HL-60 (cell line): ENCODE data around the gene GPC1.

Source experiments
- DNase-seq, 2 experiments: peaks; one replicate each; pipeline ENCODE4 v3.0.0-alpha.2; 2010 to 2020; ENCODE audit warnings: low read depth in 1 of 2, low spot score in 1 of 2
- H3K27ac ChIP-seq: fragments of 250-450 bp; sonication (Bioruptor Pico); replicated peaks from 2 replicates; pipeline ENCODE4 v1.5.1; 2020; ENCODE audit warnings: mild to moderate bottlenecking, moderate library complexity
- H3K27me3 ChIP-seq: fragments of 250-450 bp; sonication (Bioruptor Pico); 2 replicates; pipeline ENCODE4 v1.5.1; 2021; ENCODE audit warnings: mild to moderate bottlenecking, moderate library complexity; ENCODE audit not compliant: insufficient read depth, poor library complexity, severe bottlenecking
- H3K4me3 ChIP-seq: replicated peaks from 2 replicates; pipeline ENCODE4 v1.5.1; 2011; ENCODE audit warnings: mild to moderate bottlenecking, control low read depth, low read length; ENCODE audit not compliant: insufficient read depth
- GABPA ChIP-seq: IDR thresholded peaks from 2 replicates; pipeline ENCODE4 v1.6.1; 2012; ENCODE audit warnings: low read depth
- POLR2AphosphoS5 ChIP-seq: IDR thresholded peaks from 2 replicates; pipeline ENCODE4 v1.6.1; 2012; ENCODE audit warnings: low read depth
- SPI1 ChIP-seq: IDR thresholded peaks from 2 replicates; pipeline ENCODE4 v1.6.1; 2012; ENCODE audit warnings: low read depth, mild to moderate bottlenecking, borderline replicate concordance
- TF ChIP-seq, protein P1 (sequence below): IDR thresholded peaks from 2 replicates; pipeline ENCODE4 v1.6.1; 2012; ENCODE audit warnings: low read depth; ENCODE audit not compliant: insufficient replicate concordance
- TF ChIP-seq, protein P2 (sequence below): IDR thresholded peaks from one replicate; pipeline ENCODE4 v1.5.1; 2011; ENCODE audit warnings: low read length, control low read depth, inconsistent platforms; ENCODE audit not compliant: insufficient read depth

GPC1 gene

DNA sequence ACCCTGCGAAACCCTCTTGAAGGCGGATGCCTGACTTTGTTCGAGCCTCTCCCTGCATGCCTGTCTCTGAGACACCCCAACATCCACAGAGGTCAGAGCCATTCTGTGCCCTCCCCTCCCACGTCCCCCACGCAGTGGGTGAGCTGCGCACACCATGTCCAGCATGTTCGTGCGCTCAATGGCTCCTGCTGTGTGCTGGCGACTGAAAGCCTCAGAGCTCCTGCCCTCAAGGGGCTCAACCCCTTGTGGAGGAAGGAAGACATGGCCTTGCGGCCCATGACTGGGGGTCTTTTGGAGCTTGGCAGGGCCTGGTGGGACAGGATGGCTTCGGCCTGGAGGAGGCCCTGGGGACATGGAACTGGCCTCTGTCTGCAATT lies 76.6 kb downstream of the GPC1 start:
- DNase-seq, result no peak
- Histone ChIP-seq H3K27ac (no peak overlapping the region), H3K4me3 (no peak overlapping the region), H3K27me3 (no peaks in the 10 kb centered on the region)
- TF ChIP-seq, protein P1, sequence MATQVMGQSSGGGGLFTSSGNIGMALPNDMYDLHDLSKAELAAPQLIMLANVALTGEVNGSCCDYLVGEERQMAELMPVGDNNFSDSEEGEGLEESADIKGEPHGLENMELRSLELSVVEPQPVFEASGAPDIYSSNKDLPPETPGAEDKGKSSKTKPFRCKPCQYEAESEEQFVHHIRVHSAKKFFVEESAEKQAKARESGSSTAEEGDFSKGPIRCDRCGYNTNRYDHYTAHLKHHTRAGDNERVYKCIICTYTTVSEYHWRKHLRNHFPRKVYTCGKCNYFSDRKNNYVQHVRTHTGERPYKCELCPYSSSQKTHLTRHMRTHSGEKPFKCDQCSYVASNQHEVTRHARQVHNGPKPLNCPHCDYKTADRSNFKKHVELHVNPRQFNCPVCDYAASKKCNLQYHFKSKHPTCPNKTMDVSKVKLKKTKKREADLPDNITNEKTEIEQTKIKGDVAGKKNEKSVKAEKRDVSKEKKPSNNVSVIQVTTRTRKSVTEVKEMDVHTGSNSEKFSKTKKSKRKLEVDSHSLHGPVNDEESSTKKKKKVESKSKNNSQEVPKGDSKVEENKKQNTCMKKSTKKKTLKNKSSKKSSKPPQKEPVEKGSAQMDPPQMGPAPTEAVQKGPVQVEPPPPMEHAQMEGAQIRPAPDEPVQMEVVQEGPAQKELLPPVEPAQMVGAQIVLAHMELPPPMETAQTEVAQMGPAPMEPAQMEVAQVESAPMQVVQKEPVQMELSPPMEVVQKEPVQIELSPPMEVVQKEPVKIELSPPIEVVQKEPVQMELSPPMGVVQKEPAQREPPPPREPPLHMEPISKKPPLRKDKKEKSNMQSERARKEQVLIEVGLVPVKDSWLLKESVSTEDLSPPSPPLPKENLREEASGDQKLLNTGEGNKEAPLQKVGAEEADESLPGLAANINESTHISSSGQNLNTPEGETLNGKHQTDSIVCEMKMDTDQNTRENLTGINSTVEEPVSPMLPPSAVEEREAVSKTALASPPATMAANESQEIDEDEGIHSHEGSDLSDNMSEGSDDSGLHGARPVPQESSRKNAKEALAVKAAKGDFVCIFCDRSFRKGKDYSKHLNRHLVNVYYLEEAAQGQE, result no peak
- TF ChIP-seq, protein P2, sequence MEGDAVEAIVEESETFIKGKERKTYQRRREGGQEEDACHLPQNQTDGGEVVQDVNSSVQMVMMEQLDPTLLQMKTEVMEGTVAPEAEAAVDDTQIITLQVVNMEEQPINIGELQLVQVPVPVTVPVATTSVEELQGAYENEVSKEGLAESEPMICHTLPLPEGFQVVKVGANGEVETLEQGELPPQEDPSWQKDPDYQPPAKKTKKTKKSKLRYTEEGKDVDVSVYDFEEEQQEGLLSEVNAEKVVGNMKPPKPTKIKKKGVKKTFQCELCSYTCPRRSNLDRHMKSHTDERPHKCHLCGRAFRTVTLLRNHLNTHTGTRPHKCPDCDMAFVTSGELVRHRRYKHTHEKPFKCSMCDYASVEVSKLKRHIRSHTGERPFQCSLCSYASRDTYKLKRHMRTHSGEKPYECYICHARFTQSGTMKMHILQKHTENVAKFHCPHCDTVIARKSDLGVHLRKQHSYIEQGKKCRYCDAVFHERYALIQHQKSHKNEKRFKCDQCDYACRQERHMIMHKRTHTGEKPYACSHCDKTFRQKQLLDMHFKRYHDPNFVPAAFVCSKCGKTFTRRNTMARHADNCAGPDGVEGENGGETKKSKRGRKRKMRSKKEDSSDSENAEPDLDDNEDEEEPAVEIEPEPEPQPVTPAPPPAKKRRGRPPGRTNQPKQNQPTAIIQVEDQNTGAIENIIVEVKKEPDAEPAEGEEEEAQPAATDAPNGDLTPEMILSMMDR, result no peak
- TF ChIP-seq GABPA, result no peak
- TF ChIP-seq POLR2AphosphoS5, result no peak
- no peak for TF ChIP-seq SPI1

- no peak overlapping the region for H3K27ac ChIP-seq
- H3K27me3 ChIP-seq, result no peaks in the 10 kb centered on the region
- H3K4me3 ChIP-seq, result no peak overlapping the region
- no peak for DNase-seq
- TF ChIP-seq SPI1, result no peak
- no peak for TF ChIP-seq GABPA
- no peak for TF ChIP-seq POLR2AphosphoS5
- TF ChIP-seq, protein P1, result no peak
- TF ChIP-seq, protein P2, result no peak
Observed at GRCh38 chr2:240512666-240513535, 77.4 kb downstream of the GPC1 start.

DNA sequence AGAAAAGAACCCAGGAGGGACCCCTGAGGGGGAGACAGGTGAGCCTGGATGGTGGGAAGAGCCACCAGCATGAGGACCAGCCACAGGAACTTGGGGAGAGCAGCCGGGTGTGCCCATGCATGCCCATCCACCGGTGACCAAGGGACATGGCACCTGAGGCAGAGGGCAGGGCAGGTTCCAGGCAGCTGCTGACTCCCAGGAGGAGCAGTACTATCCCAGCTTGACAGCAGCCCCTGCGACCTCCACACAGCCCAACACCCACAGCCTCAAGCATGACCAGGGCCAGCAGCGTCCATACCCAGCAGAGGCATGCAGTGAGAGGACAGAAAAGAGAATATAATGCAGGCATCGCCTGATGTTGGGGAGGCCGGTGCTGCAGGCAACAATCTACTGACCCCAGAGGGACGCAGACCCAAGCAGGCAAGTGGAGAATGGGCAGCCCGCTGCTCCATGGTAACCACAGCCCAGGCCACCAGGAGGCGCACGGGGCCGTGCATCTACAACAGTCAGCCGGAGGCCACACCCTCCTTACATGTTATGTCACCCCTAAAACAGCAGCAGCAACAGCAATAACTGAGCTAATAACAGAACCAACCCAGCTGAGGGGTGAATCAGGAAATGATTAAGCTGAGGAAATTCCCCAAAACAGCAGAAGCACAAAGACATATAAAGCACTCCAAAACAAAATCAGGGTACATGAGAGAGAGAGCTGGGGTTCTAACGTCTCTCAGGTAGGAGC lies 78.3 kb downstream of the GPC1 start:
- TF ChIP-seq, protein P2, result peak; percentile 97
- TF ChIP-seq SPI1, result no peak
- H3K4me3 ChIP-seq, result no peak overlapping the region
- no peak overlapping the region for H3K27ac ChIP-seq
- H3K27me3 ChIP-seq, result no peaks in the 10 kb centered on the region
- DNase-seq, result peak; percentile 43 to 87
